GM18505 (cell line): ENCODE measurements around the gene SUGT1.
"Not testable (repeated sequence)": the region's sequence is repeated elsewhere in the genome, so short reads cannot be mapped to it uniquely, and the experiment has no call there.

Source experiments
- ATAC-seq: cut with Tn5 transposase; IDR thresholded peaks from one replicate; pipeline ENCODE4 v1.9.1; 2021; ENCODE audit not compliant: unreplicated experiment
- POLR2A ChIP-seq: IDR thresholded peaks from 4 replicates; pipeline ENCODE4 v1.6.1; 2011; ENCODE audit warnings: borderline replicate concordance; ENCODE audit not compliant: insufficient read depth, insufficient read length; ENCODE audit errors: extremely low read depth

SUGT1 gene

DNA sequence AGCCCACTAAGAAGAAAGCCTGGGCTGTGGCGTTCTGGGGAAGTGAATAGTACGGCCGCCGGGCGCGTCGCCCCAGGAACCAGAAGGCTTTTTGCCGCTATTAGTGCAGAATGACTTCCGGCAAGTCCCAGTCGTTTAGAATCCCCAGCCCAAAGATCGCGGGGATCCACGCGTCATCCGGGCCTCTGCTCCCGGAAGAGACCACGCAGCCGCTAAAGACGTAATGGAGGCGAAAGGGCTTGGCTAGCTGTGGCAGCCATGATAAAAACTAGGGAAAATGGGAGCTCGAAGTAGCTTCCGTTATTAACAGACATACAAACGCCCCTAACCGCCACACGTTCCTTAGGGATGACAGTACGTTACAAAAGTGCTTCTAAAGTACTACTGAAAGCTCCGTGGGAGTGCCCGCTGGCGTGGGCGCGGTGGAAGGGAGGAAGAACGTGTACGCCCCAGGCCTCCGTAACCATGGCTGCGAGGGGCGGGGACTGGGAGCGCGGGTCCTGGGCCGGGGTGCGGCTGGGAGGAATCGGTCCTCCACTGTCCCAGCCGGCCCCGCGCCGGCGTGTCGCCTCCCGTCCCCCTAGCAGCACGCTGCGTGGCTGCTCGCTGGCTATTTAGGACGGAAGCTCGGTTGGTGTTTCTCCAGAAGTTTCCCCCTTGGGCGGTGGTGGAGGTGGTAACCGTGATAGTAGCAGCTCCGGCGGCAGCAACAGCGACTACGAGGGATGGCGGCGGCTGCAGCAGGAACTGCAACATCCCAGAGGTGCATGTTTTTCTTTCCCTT, at the start of gene SUGT1:
SUGT1 (plus strand) TSS at position 641 of the 784 bp plus-strand sequence; CDS start at position 726, 85 bp downstream.
- peak; percentile 96 for ATAC-seq
- TF ChIP-seq POLR2A = peak; percentile 88

DNA sequence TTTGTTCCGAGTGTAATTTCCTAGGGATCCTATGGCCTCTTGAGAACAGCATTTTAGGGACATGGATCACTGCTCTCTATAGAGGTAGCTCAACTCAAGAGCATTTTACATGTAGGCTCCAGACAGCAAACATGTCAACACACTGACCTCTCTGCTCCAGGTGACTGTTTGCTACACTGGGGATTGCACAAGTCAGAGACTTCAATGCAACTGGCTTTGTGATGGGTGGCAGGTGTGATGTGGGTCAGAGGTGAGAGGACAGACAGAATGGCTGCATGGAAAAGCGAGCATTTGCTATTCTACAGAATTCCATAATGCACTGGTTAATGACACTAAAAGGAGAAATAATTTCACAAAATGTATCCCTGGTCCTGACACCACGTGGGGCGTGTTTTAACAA, 49.3 kb upstream of the SUGT1 start:
- ATAC-seq = not testable (repeated sequence)

DNA sequence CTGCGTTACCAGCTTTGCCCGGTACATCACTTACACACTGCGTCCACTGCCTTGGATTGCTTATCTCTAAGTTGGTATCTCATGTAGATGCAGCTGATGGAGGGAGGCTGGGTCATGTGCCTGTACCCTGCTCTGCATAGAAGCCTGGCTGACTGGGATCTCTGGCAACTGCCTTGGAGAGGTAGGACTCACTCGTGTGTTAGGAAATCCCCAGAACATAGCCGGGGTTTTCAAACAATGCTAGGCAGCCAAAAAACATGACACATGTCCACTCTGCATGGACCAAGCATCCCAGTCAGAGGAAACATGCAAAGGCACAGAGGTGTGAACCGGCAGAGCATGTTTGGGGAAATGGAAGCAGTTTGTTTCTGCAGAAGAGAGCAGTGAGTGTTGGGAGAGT, 46.5 kb upstream of the SUGT1 start:
- ATAC-seq = not testable (repeated sequence)

DNA sequence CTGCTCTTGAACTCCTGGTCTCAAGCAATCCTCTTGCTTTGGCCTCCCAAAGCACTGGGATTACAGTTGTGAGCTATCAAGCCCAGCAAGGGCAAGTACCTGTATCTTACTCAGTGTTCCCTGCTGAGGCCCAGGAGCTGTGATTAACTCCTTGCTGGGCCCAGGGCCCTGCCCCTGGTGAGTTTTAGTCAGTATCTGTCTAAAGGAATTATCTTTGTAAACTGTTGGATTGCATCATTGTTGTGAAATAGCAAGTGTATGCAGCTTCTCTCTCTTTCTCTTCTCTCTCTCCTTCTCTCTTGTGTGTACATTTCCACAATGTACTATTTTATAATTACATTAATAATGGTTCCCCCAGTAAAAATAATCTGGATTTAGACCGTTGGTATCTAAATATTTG, 45.8 kb upstream of the SUGT1 start:
- ATAC-seq = not testable (repeated sequence)

DNA sequence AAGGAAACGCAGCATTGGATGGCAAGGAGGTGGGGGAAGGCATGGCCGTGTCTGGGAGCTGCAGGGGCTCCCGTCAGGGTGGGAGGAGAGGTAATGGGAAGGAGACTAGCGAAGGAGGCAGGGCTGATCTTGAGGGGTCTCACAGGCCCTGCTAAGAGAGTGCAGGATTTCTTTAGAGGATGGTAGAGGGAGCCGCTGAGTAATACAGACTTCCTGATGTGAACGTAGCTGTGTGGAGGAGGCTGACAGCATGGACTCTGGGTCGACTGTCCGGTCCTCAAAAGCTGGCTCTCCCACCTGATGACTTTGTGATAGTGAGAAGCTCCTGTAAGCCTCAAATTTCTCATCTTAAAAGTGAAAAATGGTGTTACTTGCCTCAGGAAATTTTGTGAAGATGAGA, 44.5 kb upstream of the SUGT1 start:
- not testable (repeated sequence) for ATAC-seq

DNA sequence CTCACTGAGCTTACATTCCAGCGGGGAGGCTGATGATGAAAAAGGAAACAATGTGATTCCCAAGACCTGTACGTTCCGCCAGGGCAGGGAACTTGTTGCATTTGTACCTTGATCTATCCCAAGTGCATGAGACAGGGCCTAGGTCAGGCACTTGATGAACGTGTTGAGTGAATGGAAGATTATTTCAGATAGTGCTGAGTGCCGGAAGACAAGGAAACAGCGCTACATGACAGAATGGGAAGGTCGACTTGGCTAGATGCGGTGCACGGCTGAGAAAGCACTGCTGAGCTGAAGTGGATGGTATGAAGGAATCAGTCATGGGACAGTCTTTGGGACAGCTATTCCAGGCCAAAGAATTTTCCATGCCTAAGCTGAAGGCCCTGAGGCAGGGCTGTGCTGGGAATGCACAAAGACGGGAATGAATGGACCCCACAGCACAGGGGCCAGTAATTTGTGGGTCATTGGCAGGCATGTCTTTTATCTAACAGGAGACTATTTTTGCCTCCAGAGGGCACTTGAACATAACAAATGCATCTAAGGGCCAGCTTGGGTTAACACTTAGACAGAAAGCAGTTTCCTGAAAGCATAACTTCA, 43.5 kb upstream of the SUGT1 start:
- peak; percentile 81 for ATAC-seq

DNA sequence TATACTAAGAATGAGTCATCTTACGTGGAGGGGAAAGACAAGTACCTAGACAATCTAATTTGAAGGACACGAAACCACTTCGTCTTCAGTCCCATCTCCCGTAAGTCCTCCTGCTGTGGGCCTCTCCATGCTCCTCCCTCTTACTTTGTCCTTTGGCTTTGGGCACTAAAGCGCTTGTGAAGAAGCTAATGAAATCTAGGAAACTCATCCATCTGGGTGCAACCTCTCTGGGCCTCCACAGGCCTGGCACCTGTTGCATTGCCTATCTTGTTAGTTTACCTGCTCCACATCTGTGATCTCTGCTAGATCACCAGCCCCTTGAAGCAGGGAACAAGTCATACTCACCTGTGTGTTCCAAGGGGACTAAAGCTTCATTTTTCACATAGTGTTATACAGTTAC, 42.5 kb upstream of the SUGT1 start:
- not testable (repeated sequence) for ATAC-seq

DNA sequence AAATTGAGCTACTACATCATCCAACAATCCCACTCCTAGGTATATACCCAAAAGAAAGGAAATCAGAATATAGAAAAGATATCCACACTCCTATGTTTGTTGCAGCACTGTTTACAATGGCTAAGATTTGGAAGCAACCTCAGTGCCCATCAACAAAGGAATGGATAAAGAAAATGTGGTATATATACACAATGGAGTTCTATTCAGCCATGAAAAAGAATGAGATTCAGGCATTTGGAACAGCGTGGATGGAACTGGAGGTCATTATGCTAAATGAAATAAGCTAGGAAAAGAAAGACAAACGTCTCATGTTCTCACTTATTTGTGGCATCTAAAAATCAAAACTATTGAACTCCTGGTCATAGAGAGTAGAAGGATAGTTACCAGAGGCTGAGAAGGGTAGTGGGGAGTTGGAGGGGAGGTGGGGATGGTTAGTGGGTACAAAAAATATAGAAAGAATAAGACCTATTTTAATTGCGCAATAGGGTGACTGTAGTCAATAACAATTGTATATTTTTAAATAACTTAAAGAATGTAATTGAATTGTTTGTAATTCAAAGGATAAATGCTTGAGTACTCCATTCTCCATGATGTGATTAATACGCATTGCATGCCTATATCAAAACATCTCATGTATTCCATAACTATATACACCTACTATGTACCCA, 37.4 kb upstream of the SUGT1 start:
- no peak for TF ChIP-seq POLR2A

DNA sequence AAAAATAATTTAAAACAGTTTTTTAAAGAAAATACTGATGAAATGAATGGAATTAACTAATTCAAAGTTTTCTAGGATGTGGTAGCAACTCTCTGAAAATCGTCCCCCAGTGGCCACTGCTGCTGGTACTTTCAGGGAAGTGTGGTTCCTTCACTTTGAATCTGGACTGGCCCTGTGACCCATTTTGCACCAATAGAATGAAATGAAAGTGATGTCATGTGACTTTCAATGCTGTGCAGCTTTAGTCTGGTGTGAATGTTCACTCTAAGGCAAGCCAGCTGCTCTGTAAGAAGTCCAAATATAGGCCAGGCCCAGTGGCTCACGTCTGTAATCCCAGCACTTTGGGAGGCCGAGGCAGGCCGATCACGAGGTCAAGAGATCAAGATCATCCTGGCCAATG, 36.8 kb upstream of the SUGT1 start:
- no peak for TF ChIP-seq POLR2A
- no peak for ATAC-seq

More for the DNA sequence above, 37.4 kb upstream of the SUGT1 start:
- no peak for ATAC-seq

DNA sequence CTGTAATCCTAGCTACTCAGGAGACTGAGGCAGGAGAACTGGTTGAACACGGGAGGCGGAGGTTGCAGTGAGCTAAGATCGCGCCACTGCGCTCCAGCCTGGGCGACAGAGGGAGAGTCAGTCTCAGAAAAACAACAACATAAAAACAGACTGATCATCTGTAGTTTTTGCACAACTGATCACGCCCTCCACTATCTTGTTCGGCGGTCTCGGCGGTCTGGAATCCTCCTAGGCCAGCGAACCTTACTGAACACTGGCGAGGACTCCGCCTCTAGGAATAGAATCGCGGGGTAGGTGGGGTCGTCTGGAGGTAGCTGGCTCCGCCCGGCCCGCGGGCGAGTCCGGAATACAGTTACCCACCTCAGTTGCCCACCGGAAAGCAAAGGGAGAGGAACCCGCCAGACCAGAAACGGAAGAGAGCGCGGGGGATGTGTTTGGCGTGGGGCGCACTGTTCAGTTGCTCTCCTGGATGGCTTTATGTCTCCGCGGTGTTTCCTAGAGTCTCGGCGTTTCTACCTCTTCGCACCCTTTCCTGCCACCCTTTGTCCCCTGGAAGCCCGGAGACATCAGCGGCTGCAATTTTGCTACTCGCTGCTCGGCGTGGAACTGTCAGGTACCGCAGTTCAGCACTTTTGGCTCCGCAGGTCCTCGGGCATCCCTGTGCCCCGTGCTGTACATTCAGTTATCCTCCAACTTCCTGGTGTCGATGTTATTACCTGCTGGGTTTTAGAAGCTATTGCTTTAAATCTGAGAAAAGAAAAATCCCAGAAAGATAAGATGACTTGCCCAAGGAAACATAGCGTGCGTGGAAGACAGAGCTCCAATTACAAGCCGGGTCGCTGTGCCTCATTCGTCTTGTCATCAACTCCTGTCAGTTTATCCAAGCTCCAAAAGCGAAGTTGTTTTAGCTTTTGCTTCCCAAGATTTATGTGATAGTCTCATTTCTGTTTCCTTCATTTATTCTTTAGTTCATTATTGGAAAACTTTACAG, 35.3 kb upstream of the SUGT1 start:
- peak; percentile 97 for ATAC-seq
- TF ChIP-seq POLR2A = peak; percentile 82

DNA sequence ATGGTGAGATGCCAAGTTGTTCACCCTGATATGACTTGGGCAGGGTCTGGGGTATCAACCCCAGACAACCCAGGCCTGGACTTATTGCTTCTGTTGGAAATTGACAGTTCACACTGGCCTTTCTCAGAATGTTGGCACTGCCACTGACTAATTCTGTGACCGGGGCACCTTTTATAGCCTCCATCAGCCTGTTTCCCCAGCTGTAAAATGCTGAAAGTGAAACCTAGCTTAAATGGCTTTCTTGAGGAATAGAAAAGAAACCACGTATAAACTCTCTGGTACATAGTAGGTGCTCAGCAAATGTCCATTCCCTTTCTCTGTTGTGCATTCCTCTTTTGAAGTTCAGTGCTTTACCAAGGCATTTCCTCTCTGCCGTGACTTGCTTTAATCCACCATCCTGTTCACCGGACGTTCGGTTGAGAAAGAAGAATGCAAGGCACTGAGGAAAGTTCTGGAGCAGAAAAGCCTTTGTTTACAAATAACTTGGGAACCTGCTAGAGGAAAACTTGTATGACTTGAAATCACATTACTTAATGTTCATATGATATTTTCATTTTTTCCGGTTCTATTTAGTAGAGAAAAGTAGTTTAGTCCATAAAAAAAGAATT, 21.4 kb upstream of the SUGT1 start:
- ATAC-seq = peak; percentile 64

DNA sequence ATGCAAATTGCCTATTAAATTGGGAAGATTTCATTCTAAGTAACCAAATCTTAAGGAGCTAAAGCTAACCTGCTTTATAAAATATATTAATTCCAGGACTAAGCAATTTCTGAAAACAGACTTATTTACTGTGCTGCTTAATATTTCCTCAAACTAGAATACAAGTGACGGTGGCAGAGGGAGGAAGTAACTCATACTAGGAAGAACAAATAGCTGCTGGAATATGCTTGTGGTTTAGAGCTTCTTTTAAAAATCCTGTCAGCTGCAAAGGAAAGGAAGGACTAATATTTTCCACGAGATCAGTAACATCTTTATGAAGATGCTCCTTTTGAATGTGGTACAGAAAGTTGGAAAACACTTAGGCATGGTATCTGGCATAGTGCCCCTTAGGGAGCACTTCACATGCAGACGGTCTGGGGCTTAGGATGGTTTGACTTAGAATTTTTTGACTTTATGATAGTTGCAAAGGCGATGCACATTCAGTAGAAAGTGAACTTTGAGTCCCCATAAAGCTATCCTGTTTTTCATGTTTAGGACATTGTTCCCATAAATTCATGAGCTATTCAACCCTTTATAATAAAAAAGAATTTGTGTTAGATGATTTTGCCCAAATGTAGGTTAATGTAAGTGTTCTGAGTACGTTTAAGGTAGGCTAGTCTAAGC, 13.8 kb upstream of the SUGT1 start:
- ATAC-seq = no peak
- no peak for TF ChIP-seq POLR2A

DNA sequence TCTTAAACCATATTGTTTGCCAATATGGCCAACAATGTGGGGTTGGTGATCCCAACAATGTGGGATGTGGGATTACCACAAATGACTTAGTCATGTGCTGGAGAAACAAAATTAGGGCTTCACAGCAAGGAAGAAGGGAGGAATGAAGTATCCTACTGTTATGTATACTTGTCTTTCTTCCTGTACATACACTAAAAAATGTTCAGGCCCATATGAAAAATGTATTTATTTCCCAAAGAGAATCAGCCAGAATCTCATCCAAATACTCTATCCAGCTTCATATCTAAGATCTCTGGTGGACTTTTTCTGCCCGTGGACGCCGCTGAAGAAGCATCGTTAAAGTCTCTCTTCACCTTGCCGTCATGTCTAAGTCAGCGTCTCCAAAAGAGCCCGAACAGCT, 10.5 kb upstream of the SUGT1 start, which contains the start of gene HNRNPA1L2:
HNRNPA1L2 (plus strand) TSS at position 301 of the 400 bp plus-strand sequence; CDS start at position 363, 62 bp downstream.
- ATAC-seq = no peak

More for the DNA sequence above, 10.5 kb upstream of the SUGT1 start, which contains the start of gene HNRNPA1L2:
- no peak for TF ChIP-seq POLR2A
